ENCODE results near the gene XK.
"Not testable (repeated sequence)": the region's sequence is repeated elsewhere in the genome, so short reads cannot be mapped to it uniquely, and the experiment has no call there.

XK gene, protein sequence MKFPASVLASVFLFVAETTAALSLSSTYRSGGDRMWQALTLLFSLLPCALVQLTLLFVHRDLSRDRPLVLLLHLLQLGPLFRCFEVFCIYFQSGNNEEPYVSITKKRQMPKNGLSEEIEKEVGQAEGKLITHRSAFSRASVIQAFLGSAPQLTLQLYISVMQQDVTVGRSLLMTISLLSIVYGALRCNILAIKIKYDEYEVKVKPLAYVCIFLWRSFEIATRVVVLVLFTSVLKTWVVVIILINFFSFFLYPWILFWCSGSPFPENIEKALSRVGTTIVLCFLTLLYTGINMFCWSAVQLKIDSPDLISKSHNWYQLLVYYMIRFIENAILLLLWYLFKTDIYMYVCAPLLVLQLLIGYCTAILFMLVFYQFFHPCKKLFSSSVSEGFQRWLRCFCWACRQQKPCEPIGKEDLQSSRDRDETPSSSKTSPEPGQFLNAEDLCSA

DNA sequence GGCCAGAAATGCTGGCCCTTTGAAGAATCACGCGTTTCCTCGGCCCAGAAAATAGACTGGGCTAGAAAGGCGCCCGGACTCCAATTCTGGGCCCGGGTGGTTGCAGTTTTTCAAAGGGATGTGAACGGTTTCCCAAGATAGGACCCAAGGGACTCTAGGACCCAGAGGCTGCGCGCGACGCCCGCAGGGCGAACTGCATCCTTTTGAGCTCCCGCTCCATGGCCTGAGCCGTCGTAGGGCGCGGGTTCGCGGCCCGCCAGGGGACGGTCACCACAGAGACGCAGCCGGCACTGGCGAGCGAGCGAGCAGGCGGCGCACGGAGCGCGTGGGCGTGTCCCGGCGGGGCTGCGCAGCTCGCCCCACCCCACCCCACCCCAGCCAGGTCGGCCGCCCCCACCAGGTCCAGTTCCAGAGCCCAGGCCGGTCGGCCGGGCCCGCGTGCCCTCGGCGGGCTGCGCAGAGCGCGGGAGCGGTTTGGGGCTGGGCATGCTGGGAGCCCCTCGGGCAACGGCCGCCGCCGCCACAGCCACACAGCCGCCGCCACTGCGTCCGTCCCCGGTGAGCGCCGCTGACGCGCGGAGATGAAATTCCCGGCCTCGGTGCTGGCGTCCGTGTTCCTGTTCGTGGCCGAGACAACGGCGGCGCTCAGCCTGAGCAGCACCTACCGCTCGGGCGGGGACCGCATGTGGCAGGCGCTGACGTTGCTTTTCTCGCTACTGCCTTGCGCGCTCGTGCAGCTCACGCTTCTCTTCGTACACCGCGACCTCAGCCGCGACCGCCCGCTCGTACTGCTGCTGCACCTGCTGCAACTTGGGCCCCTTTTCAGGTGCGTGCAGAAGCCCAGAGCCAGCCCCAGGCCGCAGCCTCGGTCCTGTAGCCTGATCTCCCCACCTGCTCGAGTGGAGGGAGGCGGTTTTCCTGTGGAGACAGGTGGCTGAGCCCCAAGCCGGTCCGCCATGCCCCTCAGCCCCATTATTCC, at the start of gene XK:
Gene XK, plus strand, starts transcription at position 411 of the 979 bp plus-strand sequence. Its CDS starts 171 bp downstream, at position 582.
- H3K27me3 ChIP-seq (replicated peaks; ENCODE audit: control insufficient read depth, insufficient read depth, low read length), result peaks cover 3% of the 10 kb centered on the region
- peak within 1 kb of the TSS; percentile 74 for H3K4me3 ChIP-seq (ENCODE audit: low read length)
- no peak within 1 kb of the TSS for H3K9ac ChIP-seq (ENCODE audit: low read length)
- H3K9me3 ChIP-seq (ENCODE audit: control insufficient read depth, low read length), result no peaks in the 10 kb centered on the region
- peak; percentile 44 for DNase-seq (ENCODE audit: low read depth)
- peaks cover 4% of the 10 kb centered on the region for H3K4me1 ChIP-seq (ENCODE audit: control insufficient read depth, insufficient read depth, low read length)
- H3K36me3 ChIP-seq (ENCODE audit: control insufficient read depth, insufficient read depth, low read length, severe bottlenecking), result no peaks in the 10 kb centered on the region

DNA sequence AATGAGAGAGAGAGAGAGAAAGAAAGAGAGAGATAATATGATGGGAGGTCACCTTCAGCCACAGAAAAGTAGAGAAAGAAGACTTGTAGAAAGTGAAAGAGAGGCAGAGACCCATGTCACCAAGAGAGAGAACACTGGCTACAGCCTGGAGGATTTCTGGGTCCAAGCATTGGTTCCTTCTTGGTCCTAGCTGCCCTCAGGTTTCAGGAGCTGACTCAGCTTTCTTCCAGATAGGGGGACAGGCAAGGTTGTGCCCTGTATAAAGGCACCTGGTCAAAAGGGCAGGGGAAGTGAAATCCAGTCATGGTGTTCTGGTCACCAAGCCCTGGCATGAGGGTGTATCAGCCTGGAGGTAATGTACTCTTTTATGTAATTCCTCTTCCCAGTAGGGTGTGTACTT, 47.5 kb upstream of the XK start:
- no peak for DNase-seq (ENCODE audit: low read depth)

DNA sequence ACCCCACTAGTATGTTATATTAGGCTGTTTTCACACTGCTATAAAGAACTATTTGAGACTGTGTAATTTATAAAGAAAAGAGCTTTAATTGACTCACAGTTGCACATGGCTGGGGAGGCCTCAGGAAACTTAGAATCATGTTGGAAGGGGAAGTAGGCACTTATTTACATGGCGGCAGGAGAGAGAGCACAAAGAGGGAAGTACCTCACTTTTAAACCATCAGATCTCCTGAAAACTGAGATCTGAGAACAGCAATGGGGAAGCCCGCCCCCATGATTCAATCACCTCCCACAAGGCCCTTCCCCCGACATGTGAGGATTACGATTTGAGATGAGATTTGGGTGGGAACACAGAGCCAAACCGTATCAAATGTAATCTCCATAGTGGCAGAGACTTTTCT, 45.4 kb upstream of the XK start:
- Histone ChIP-seq H3K27me3 (replicated peaks; ENCODE audit: control insufficient read depth, insufficient read depth, low read length) (peaks cover 6% of the 10 kb centered on the region), H3K9me3 (ENCODE audit: control insufficient read depth, low read length) (no peaks in the 10 kb centered on the region), H3K4me3 (ENCODE audit: low read length) (no peak overlapping the region), H3K9ac (ENCODE audit: low read length) (no peak overlapping the region), H3K36me3 (ENCODE audit: control insufficient read depth, insufficient read depth, low read length, severe bottlenecking) (no peaks in the 10 kb centered on the region), H3K4me1 (ENCODE audit: control insufficient read depth, insufficient read depth, low read length) (no peaks in the 10 kb centered on the region)
- DNase-seq (ENCODE audit: low read depth), result no peak

More for the DNA sequence above, 47.5 kb upstream of the XK start:
- no peaks in the 10 kb centered on the region for H3K4me1 ChIP-seq (ENCODE audit: control insufficient read depth, insufficient read depth, low read length)
- H3K4me3 ChIP-seq (ENCODE audit: low read length), result no peak overlapping the region
- H3K9me3 ChIP-seq (ENCODE audit: control insufficient read depth, low read length), result no peaks in the 10 kb centered on the region
- H3K9ac ChIP-seq (ENCODE audit: low read length), result no peak overlapping the region
- H3K27me3 ChIP-seq (replicated peaks; ENCODE audit: control insufficient read depth, insufficient read depth, low read length), result peaks cover 3% of the 10 kb centered on the region
- no peaks in the 10 kb centered on the region for H3K36me3 ChIP-seq (ENCODE audit: control insufficient read depth, insufficient read depth, low read length, severe bottlenecking)

- no peak overlapping the region for H3K9ac ChIP-seq (ENCODE audit: low read length)
- H3K9me3 ChIP-seq (ENCODE audit: control insufficient read depth, low read length), result no peaks in the 10 kb centered on the region
- no peak for DNase-seq (ENCODE audit: low read depth)
- peaks cover 6% of the 10 kb centered on the region for H3K27me3 ChIP-seq (replicated peaks; ENCODE audit: control insufficient read depth, insufficient read depth, low read length)
- H3K4me3 ChIP-seq (ENCODE audit: low read length), result no peak overlapping the region
- H3K4me1 ChIP-seq (ENCODE audit: control insufficient read depth, insufficient read depth, low read length), result no peaks in the 10 kb centered on the region
- no peaks in the 10 kb centered on the region for H3K36me3 ChIP-seq (ENCODE audit: control insufficient read depth, insufficient read depth, low read length, severe bottlenecking)
Measured at GRCh38 chrX:37641859-37642258, 43.7 kb upstream of the XK start.

- H3K36me3 ChIP-seq (ENCODE audit: control insufficient read depth, insufficient read depth, low read length, severe bottlenecking), result no peaks in the 10 kb centered on the region
- peaks cover 7% of the 10 kb centered on the region for H3K27me3 ChIP-seq (replicated peaks; ENCODE audit: control insufficient read depth, insufficient read depth, low read length)
- no peaks in the 10 kb centered on the region for H3K9me3 ChIP-seq (ENCODE audit: control insufficient read depth, low read length)
- no peak overlapping the region for H3K4me3 ChIP-seq (ENCODE audit: low read length)
- no peak overlapping the region for H3K9ac ChIP-seq (ENCODE audit: low read length)
- no peak for DNase-seq (ENCODE audit: low read depth)
- no peaks in the 10 kb centered on the region for H3K4me1 ChIP-seq (ENCODE audit: control insufficient read depth, insufficient read depth, low read length)
Measured at GRCh38 chrX:37644381-37645305, 40.9 kb upstream of the XK start.

- DNase-seq (ENCODE audit: low read depth), result no peak
- no peaks in the 10 kb centered on the region for H3K4me1 ChIP-seq (ENCODE audit: control insufficient read depth, insufficient read depth, low read length)
- H3K9ac ChIP-seq (ENCODE audit: low read length), result no peak overlapping the region
- no peak overlapping the region for H3K4me3 ChIP-seq (ENCODE audit: low read length)
- no peaks in the 10 kb centered on the region for H3K36me3 ChIP-seq (ENCODE audit: control insufficient read depth, insufficient read depth, low read length, severe bottlenecking)
- no peaks in the 10 kb centered on the region for H3K9me3 ChIP-seq (ENCODE audit: control insufficient read depth, low read length)
- H3K27me3 ChIP-seq (replicated peaks; ENCODE audit: control insufficient read depth, insufficient read depth, low read length), result peaks cover 7% of the 10 kb centered on the region
Measured at GRCh38 chrX:37646254-37646653, 39.3 kb upstream of the XK start.

DNA sequence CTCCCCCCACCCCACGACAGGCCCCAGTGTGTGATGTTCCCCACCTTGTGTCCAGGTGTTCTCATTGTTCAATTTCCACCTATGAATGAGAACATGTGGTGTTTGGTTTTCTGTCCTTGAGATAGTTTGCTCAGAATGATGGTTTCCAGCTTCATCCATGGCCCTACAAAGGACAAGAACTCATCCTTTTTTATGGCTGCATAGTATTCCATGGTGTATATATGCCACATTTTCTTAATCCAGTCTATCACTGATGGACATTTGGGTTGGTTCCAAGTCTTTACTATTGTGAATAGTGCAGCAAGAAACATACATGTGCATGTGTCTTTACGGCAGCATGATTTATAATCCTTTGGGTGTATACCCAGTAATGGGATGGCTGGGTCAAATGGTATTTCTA, 34.7 kb upstream of the XK start:
- not testable (repeated sequence) for H3K9me3 ChIP-seq (ENCODE audit: control insufficient read depth, low read length); H3K4me3 ChIP-seq (ENCODE audit: low read length); DNase-seq (ENCODE audit: low read depth); H3K4me1 ChIP-seq (ENCODE audit: control insufficient read depth, insufficient read depth, low read length); H3K36me3 ChIP-seq (ENCODE audit: control insufficient read depth, insufficient read depth, low read length, severe bottlenecking); H3K9ac ChIP-seq (ENCODE audit: low read length)
- H3K27me3 ChIP-seq (replicated peaks; ENCODE audit: control insufficient read depth, insufficient read depth, low read length), result peaks cover 16% of the 10 kb centered on the region

DNA sequence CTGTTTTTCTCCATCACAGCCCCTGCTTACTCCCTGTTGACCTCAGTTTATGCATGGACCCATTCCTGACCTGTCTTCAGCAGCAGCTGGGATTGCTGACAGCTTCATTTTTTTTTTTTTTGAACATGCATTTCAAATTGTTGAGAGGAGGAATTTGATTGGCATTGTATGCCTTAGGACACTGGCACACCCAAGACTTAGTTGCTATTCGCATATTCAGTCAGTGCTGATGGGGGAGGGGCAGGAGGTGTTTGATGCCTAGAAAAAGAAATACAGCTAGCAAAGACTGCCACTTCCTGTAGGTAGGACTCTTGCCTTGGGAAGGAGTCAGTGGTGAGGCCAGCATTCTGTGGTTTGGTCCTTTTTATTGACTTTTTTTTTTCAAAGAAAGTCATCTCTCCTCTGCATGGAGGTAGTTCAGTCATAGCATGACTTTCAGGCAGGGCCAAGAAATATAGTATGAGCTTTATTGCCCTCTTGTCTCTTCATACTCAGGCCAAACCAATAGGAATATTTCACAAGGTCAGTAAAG, 33.6 kb upstream of the XK start:
- H3K4me1 ChIP-seq (ENCODE audit: control insufficient read depth, insufficient read depth, low read length), result no peaks in the 10 kb centered on the region
- no peaks in the 10 kb centered on the region for H3K36me3 ChIP-seq (ENCODE audit: control insufficient read depth, insufficient read depth, low read length, severe bottlenecking)
- DNase-seq (ENCODE audit: low read depth), result no peak
- H3K9ac ChIP-seq (ENCODE audit: low read length), result no peak overlapping the region
- H3K4me3 ChIP-seq (ENCODE audit: low read length), result no peak overlapping the region
- H3K9me3 ChIP-seq (ENCODE audit: control insufficient read depth, low read length), result no peaks in the 10 kb centered on the region
- H3K27me3 ChIP-seq (replicated peaks; ENCODE audit: control insufficient read depth, insufficient read depth, low read length), result peaks cover 16% of the 10 kb centered on the region

DNA sequence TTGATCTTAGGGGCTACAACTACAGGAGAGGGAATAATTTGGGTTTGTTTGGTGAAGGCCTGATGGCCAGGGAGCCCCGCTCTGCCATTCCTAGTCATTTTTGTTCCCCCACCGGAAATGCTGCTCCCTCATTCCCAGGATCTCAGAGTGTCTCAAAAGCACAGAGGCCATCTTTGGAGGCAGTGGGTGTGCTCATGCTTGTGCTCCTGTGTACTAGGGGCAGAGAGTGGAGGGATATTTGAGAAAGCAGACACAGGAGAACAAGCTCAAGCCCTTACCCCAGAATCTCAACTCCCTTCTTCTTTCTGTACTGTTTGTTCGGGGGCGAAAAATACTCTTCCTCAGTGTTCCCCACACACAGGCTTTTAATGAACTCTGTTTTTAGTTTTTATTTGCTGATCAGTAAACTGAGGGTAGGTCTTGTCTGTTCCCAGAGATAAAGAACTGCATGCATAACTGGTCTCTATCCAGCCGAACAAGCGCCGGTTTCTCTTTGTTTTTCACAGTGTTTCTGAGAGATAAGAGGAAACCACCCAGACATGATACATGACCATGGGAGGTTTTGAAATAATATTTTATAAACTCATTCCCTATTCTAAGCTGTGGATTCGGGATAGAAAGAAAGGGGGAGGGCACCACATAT, 32.9 kb upstream of the XK start:
- DNase-seq (ENCODE audit: low read depth), result no peak

GRCh38 chrX:37653397-37654085, 32.0 kb upstream of the XK start:
- no peaks in the 10 kb centered on the region for H3K9me3 ChIP-seq (ENCODE audit: control insufficient read depth, low read length)
- no peak overlapping the region for H3K9ac ChIP-seq (ENCODE audit: low read length)
- H3K27me3 ChIP-seq (replicated peaks; ENCODE audit: control insufficient read depth, insufficient read depth, low read length), result peaks cover 13% of the 10 kb centered on the region
- H3K4me3 ChIP-seq (ENCODE audit: low read length), result no peak overlapping the region
- no peak for DNase-seq (ENCODE audit: low read depth)
- no peaks in the 10 kb centered on the region for H3K36me3 ChIP-seq (ENCODE audit: control insufficient read depth, insufficient read depth, low read length, severe bottlenecking)
- no peaks in the 10 kb centered on the region for H3K4me1 ChIP-seq (ENCODE audit: control insufficient read depth, insufficient read depth, low read length)

More for the DNA sequence above, 32.9 kb upstream of the XK start:
- no peak overlapping the region for H3K4me3 ChIP-seq (ENCODE audit: low read length)
- no peaks in the 10 kb centered on the region for H3K36me3 ChIP-seq (ENCODE audit: control insufficient read depth, insufficient read depth, low read length, severe bottlenecking)
- no peak overlapping the region for H3K9ac ChIP-seq (ENCODE audit: low read length)
- H3K27me3 ChIP-seq (replicated peaks; ENCODE audit: control insufficient read depth, insufficient read depth, low read length), result peaks cover 13% of the 10 kb centered on the region
- no peaks in the 10 kb centered on the region for H3K4me1 ChIP-seq (ENCODE audit: control insufficient read depth, insufficient read depth, low read length)
- H3K9me3 ChIP-seq (ENCODE audit: control insufficient read depth, low read length), result no peaks in the 10 kb centered on the region
